Measurements from ENCODE around the gene CCSER1.

- TF ChIP-seq RFX5 (IDR thresholded peaks at IDR 0.05; ENCODE audit: borderline replicate concordance, low read depth, low read length): no peak
- no peak for TF ChIP-seq SIN3A (conservative IDR thresholded peaks at IDR 0.05 in 1 of 2, IDR thresholded peaks at IDR 0.05 in 1 of 2; ENCODE audit: low read depth in 1 of 2, low read length in 2 of 2)
- TF ChIP-seq TAF1 (IDR thresholded peaks at IDR 0.05; ENCODE audit: low read depth, low read length): no peak
- no peak for TF ChIP-seq CTCF (IDR thresholded peaks at IDR 0.05; ENCODE audit: control extremely low read depth in 1 of 3, insufficient read depth in 1 of 3, low read depth in 1 of 3, low read length in 3 of 3)
- TF ChIP-seq SRF (IDR thresholded peaks at IDR 0.05; ENCODE audit: low read depth, low read length): no peak
- TF ChIP-seq EZH2 (IDR thresholded peaks at IDR 0.05; ENCODE audit: low read depth, low read length, severe bottlenecking): no peak
- no peak for TF ChIP-seq RAD21 (IDR thresholded peaks at IDR 0.05 in 1 of 2, conservative IDR thresholded peaks at IDR 0.05 in 1 of 2; ENCODE audit: low read depth in 2 of 2, low read length in 2 of 2)
- TF ChIP-seq JUN (IDR thresholded peaks at IDR 0.05; ENCODE audit: low read depth, low read length): no peak
- TF ChIP-seq TEAD4 (IDR thresholded peaks at IDR 0.05; ENCODE audit: low read depth, low read length): no peak
- no peak for TF ChIP-seq KDM4A (IDR thresholded peaks at IDR 0.05; ENCODE audit: low read depth, low read length, severe bottlenecking)
- no peak for TF ChIP-seq EGR1 (IDR thresholded peaks at IDR 0.05; ENCODE audit: borderline replicate concordance, low read depth, low read length)
These were observed 322.4 kb downstream of the CCSER1 start for GRCh38 chr4:90449626-90450025.
